K562 (cell line): ENCODE measurements around the gene TOM1L1. TPM values are rescaled to one million over a fixed set of nuclear protein-coding genes. Genes with fewer than 3 reads are reported as not detected.
"Not testable (repeated sequence)": the region's sequence is repeated elsewhere in the genome, so short reads cannot be mapped to it uniquely, and the experiment has no call there.

Source experiments
- ATAC-seq: fragments of 200-7000 bp; cut with Tn5 transposase; 3 replicates; pipeline ENCODE4 v1.9.1; 2020; ENCODE audit warnings: moderate library complexity
- BruUV-seq: library from RNA; stranded (reverse); fragments of 400-500 nt; replicated peaks from 2 replicates; lab custom pipeline; 2021; lab: Mats Ljungman, UMichigan
- CTCF ChIA-PET: fragments of 300-600 bp; formaldehyde crosslinking; extraction: SDS; loops from one replicate; lab custom pipeline; 2021; ENCODE audit warnings: low intra/inter-chr PET ratio; lab: Yijun Ruan, JAX
- POLR2A ChIA-PET: fragments of 300-600, 350-650 bp; sonication (Branson Sonifier 250); formaldehyde crosslinking; extraction: SDS; loops from one replicate; lab custom pipeline; 2021; ENCODE audit warnings: antibody characterized with exemption, inconsistent platforms; lab: Yijun Ruan, JAX
- DNase-seq, 4 experiments: peaks; one replicate each; pipeline versions ENCODE4 v3.0.0 to v3.0.0-alpha.2; 2011 to 2018; ENCODE audit warnings: low spot score in 3 of 4, mixed read lengths in 3 of 4; ENCODE audit errors: extremely low read depth in 1 of 4
- FAIRE-seq: peaks from 2 replicates; lab custom pipeline; 2011; peaks lifted over from hg19 to GRCh38; lab: Jason Lieb, UNC
- H2AFZ ChIP-seq: 2 replicates; pipeline ENCODE4 v1.6.0; 2011; ENCODE audit warnings: low read depth, low read length, control low read depth, inconsistent platforms
- H3K27ac ChIP-seq: fragments of 200-600 bp; 3 replicates; pipeline ENCODE4 v1.8.0; 2011; ENCODE audit warnings: low read depth, mild to moderate bottlenecking, control low read depth, inconsistent platforms, low read length, moderate library complexity, mixed read lengths; ENCODE audit errors: extremely low read depth
- H3K27me3 ChIP-seq, 2 experiments: fragments of 300-600 bp in 1 of 2; 2 replicates in 1 of 2; 3 replicates in 1 of 2; pipeline versions ENCODE4 v1.6.0 to v1.8.0; 2011; ENCODE audit warnings: inconsistent platforms in 2 of 2, low read length in 2 of 2, mild to moderate bottlenecking in 1 of 2, mixed read lengths in 1 of 2, moderate library complexity in 1 of 2; ENCODE audit not compliant: control insufficient read depth in 2 of 2, insufficient read depth in 2 of 2
- H3K36me3 ChIP-seq: fragments of 300-600 bp; 3 replicates; pipeline ENCODE4 v1.8.0; 2011; ENCODE audit warnings: mild to moderate bottlenecking, low read length, inconsistent platforms; ENCODE audit not compliant: control insufficient read depth, insufficient read depth
- H3K4me1 ChIP-seq, 2 experiments: fragments of 200-600 bp in 1 of 2; replicated peaks in 1 of 2; 2 replicates in 1 of 2; 3 replicates in 1 of 2; pipeline versions ENCODE4 v1.5.1 to v1.8.0; 2011; ENCODE audit warnings: inconsistent platforms in 2 of 2, low read length in 2 of 2, mild to moderate bottlenecking in 1 of 2, mixed read lengths in 1 of 2, moderate library complexity in 1 of 2; ENCODE audit not compliant: control insufficient read depth in 2 of 2, insufficient read depth in 2 of 2
- H3K4me2 ChIP-seq: 2 replicates; pipeline ENCODE4 v1.6.1; 2011; ENCODE audit warnings: low read length, control low read depth, inconsistent platforms, mixed read lengths; ENCODE audit not compliant: insufficient read depth
- H3K4me3 ChIP-seq: fragments of 200-600 bp; sonication (generic), shearing (Covaris generic); 2 replicates; pipeline ENCODE4 v1.5.1; 2016; ENCODE audit warnings: control low read depth, inconsistent platforms
- H3K79me2 ChIP-seq: fragments of 200-600 bp; 3 replicates; pipeline ENCODE4 v1.8.0; 2011; ENCODE audit warnings: low read length, inconsistent platforms; ENCODE audit not compliant: control insufficient read depth, insufficient read depth
- H3K9ac ChIP-seq, 2 experiments: 2 replicates each; pipeline versions ENCODE4 v1.6.0 to v1.6.1; 2011; ENCODE audit warnings: low read depth in 2 of 2, low read length in 2 of 2, control low read depth in 1 of 2, inconsistent platforms in 1 of 2, mild to moderate bottlenecking in 1 of 2, mixed read lengths in 1 of 2; ENCODE audit not compliant: insufficient read depth in 1 of 2
- H3K9me1 ChIP-seq: one replicate; pipeline ENCODE4 v1.6.0; 2011; ENCODE audit warnings: inconsistent platforms, mild to moderate bottlenecking, low read length, moderate library complexity; ENCODE audit not compliant: control insufficient read depth, insufficient read depth
- H3K9me3 ChIP-seq: replicated peaks from 2 replicates; pipeline ENCODE4 v1.5.1; 2011; ENCODE audit warnings: low read depth, low read length, inconsistent platforms; ENCODE audit not compliant: control insufficient read depth, insufficient read depth
- H4K20me1 ChIP-seq: replicated peaks from 2 replicates; pipeline ENCODE4 v1.6.1; 2011; ENCODE audit warnings: low read length, inconsistent platforms, mixed read lengths; ENCODE audit not compliant: control insufficient read depth, insufficient read depth
- HOMEZ ChIP-seq: fragments of 250-450 bp; sonication (Bioruptor Pico); IDR thresholded peaks from 2 replicates; pipeline ENCODE4 v1.4.0; 2020; ENCODE audit warnings: mild to moderate bottlenecking, moderate library complexity
- NCOA6 ChIP-seq: fragments of 450-650 bp; IDR thresholded peaks from 2 replicates; pipeline ENCODE4 v1.6.1; 2017; ENCODE audit warnings: mild to moderate bottlenecking
- ZNF347 ChIP-seq: fragments of 450-650 bp; formaldehyde crosslinking; IDR thresholded peaks from 2 replicates; pipeline ENCODE4 v1.4.0; 2020; ENCODE audit warnings: low read depth, mild to moderate bottlenecking, moderate library complexity
- ZNF41 ChIP-seq: fragments of 250-450 bp; sonication (Bioruptor Pico); conservative IDR thresholded peaks from 2 replicates; pipeline ENCODE4 v1.4.0; 2020; ENCODE audit warnings: mild to moderate bottlenecking
- ZNF717 ChIP-seq: fragments of 250-450 bp; sonication (Bioruptor Pico); IDR thresholded peaks from 2 replicates; pipeline ENCODE4 v1.5.0; 2021
- WGBS: fragments of 100-300 bp; shearing (Covaris generic); methylation state at CpG from one replicate; pipeline ENCODE4 v1.1.6; 2016; ENCODE audit warnings: low coverage, mixed read lengths; ENCODE audit not compliant: insufficient coverage; ENCODE audit errors: missing lambda C conversion rate; 5-methylcytosine and 5-hydroxymethylcytosine counted together
- in situ Hi-C: fragments of 300-500 bp; cut with MboI; formaldehyde crosslinking; loops from 4 replicates; pipeline ENCODE4 v1.15.0; 2018; ENCODE audit warnings: inconsistent platforms, mixed read lengths
- intact Hi-C: fragments of 100-400 bp; cut with micrococcal nuclease; formaldehyde crosslinking; loops from 2 replicates; pipeline ENCODE4 v1.14.2; 2022
- polyA plus RNA-seq, 8 experiments: library from polyadenylated mRNA; depleted of rRNA in 4 of 8; stranded (reverse) in 5 of 8; unstranded in 3 of 8; fragments of >200 nt; fragmentation: Nextera tagmentation in 2 of 8; fragmentation: Illumina TruSeq in 1 of 8; extraction: Ambion mirVana in 2 of 8; extraction: Trizol in 1 of 8; gene quantifications; 2 replicates each; pipeline versions ENCODE4 v1.2.1 to v1.2.3, GENCODE V29; 2011 to 2014; ENCODE audit warnings: inconsistent platforms in 1 of 8, missing spikeins in 1 of 8
- total RNA-seq, 7 experiments: library from RNA; depleted of rRNA in 6 of 7; stranded (reverse); fragments of >200 nt in 6 of 7; fragmentation: Illumina TruSeq in 2 of 7; extraction: Trizol in 2 of 7; gene quantifications; 2 replicates each; pipeline versions ENCODE4 v1.2.1 to v1.2.3, GENCODE V29; 2011 to 2021; ENCODE audit warnings: low replicate concordance in 1 of 7

Gene TOM1L1
- total and polyA plus RNA-seq, 9 of the 15 experiments (the other 6 are each of a cell fraction or from before 2014, with no cell fraction given), result 21.3 to 74.3 (median 31.0) TPM

- BruUV-seq, result no TSS peak
- WGBS, result 71% methylated on average over 1 of the region's 1 CpG
- DNase-seq, result no peak
Measured at GRCh38 chr17:54870671-54871175, 29.9 kb upstream of the TOM1L1 start.

GRCh38 chr17:54875906-54876305 is 24.7 kb upstream of the TOM1L1 start:
- BruUV-seq, H3K9me1 ChIP-seq, H3K9me3 ChIP-seq, H3K9ac ChIP-seq, H2AFZ ChIP-seq, H3K36me3 ChIP-seq, ATAC-seq, intact Hi-C loops, FAIRE-seq, H3K27ac ChIP-seq, H3K4me1 ChIP-seq, CTCF ChIA-PET, H3K79me2 ChIP-seq, H3K4me2 ChIP-seq, in situ Hi-C loops, H3K4me3 ChIP-seq, H3K27me3 ChIP-seq, H4K20me1 ChIP-seq, DNase-seq: not testable (repeated sequence)
- POLR2A ChIA-PET, result interaction anchor here (0.6 to 1.7 kb wide), 2 partner anchors 14 to 15 kb away, joined by 3 to 6 read pairs; no protein-coding TSS in a partner anchor
- 47% methylated on average over 2 of the region's 2 CpGs for WGBS

More at GRCh38 chr17:54870671-54871175, 29.9 kb upstream of the TOM1L1 start:
- Histone ChIP-seq H3K36me3 (no peaks in the 10 kb centered on the region), H4K20me1 (no peaks in the 10 kb centered on the region), H3K4me1 (peaks cover 0 to 2% of the 10 kb centered on the region in 2 experiments; a peak in 2 of 5 replicates), H3K9ac (no peak overlapping the region), H3K4me2 (no peak overlapping the region), H3K27me3 (no peaks in the 10 kb centered on the region), H3K27ac (no peak overlapping the region), H2AFZ (peak overlapping the region; percentile 28; the same call in 1 of the 2 replicates), H3K9me1 (no peaks in the 10 kb centered on the region), H3K79me2 (no peaks in the 10 kb centered on the region), H3K4me3 (no peak overlapping the region), H3K9me3 (no peaks in the 10 kb centered on the region)
- FAIRE-seq (no peak), ATAC-seq (no peak)
- intact Hi-C loops, result no loop called here
- POLR2A ChIA-PET, result interaction anchor here (1.6 to 1.8 kb wide), 2 partner anchors 10 to 31 kb away, joined by 5 to 6 read pairs; partner anchors contain the start of gene TOM1L1
- in situ Hi-C loops, result no loop called here
- no peak for TF ChIP-seq HOMEZ (CRISPR knock-in tag)
- no peak for TF ChIP-seq ZNF717 (CRISPR knock-in tag)
- TF ChIP-seq ZNF41, result no peak
- no peak for TF ChIP-seq ZNF347 (CRISPR knock-in tag)
- TF ChIP-seq NCOA6, result no peak
- CTCF ChIA-PET, result no interaction called here
